ENCODE results near the gene LRGUK. TPM values are rescaled to one million over a fixed set of nuclear protein-coding genes. Genes with fewer than 3 reads are reported as not detected.

The LRGUK gene
- total RNA-seq, 2 donors from 2014 or later, result 0.36 to 0.98 TPM

DNA sequence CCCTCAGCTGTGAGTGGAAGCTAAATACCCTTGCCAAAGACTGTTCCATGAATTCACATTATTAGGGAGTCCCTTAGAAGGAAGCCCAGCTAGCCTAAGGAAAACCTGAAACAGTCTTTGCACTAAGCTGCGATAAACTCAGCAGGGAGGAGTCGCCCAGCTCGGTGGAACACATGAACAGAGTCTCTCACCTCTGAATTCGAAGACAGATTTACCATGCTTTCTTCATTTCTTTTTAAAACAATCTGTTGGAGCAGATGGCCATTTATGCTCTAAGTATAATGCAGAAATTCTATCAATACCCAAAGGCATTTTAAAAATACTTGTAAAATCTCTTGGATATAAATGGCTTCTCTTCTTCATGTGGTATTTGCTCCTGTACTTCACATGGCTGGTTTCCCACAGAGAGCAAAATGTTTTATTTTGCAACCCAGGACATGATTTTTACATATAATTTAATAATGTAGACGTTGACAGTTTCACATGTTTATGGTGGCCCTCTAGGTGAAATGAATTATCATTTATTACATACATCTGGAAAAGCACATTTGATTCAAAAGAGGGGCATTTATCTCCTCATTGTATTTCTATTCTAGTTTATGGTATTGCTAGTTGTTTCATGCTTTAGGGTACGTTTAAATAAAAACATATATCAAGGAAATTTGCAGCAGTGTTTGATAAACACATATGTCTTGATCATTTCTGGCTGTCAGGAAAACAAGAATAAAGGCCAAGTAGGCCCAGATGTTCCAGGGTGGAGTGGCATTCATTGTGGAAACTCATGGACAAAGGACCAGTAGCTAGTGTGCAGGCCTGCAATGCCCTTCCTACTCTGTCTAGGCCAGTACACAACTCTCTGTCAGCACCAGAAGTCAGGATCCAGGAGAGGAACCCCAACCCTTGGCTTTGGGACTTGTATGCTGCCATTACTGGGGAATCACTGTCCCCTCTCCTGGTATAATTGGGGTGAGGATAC, 52.2 kb downstream of the LRGUK start:
- intact Hi-C loops (cut with DNase I, micrococcal nuclease), result no loop called here
- no peak for DNase-seq
- ATAC-seq, result no peak

DNA sequence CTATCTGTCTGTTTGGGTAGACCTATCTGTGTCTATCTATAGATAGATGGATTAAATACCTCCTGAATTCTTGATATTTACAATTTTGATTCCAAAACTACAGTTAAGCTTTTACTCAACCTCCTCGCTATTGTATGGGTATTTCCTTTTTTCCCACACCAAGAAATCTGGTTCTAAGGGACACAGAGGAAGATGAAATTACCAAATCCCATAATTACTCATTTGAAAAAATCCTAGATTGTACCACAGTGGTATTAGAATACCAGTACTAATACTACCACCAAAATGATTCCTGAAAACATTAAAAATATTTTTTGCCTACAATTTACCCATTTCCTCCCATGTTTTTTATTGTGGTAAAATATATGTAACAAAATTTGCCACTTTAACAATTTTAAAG, 53.2 kb downstream of the LRGUK start:
- DNase-seq, result no peak
- intact Hi-C loops (cut with DNase I, micrococcal nuclease), result no loop called here
- ATAC-seq, result no peak

DNA sequence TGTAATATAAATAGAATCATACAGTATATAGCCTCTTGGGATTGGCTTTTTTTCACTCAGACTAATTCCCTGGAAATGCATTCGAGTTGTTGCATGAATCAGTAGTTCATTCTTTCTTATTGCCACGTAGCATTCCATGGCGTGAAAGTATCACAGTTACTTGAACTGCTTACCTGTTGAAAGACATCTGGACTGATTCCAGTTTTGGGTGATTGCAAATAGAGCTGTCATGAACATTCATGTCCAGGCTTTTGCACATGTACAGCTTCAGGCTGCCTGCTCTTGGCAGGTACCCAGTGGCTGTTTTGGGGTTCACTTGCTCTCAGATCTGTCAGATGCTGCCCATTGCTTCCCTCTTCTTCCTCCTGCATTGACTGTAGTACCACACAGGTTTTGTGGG, 54.9 kb downstream of the LRGUK start:
- ATAC-seq, result no peak
- intact Hi-C loops (cut with DNase I, micrococcal nuclease), result no loop called here
- no peak for DNase-seq

DNA sequence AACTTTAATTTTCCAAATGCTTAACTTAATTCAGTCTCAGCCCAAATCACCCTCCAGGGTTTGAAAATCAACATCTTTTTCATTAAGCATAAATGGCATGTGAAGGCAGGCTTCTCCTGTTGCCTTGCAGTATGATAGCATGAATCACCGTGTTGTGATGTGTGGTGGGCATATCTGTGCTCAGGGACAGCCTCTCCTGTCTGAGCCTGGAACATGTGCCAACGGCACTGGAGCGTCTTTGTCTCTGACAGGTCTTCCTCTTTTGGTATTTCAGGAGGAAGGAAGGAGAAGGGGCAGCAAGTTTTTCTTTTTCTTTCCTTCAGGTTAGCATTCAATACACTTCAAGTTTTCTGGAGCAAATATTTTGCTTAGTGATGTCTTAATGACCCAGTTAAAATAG, 57.6 kb downstream of the LRGUK start:
- DNase-seq (no peak), ATAC-seq (no peak)
- intact Hi-C loops (cut with DNase I, micrococcal nuclease), result no loop called here

DNA sequence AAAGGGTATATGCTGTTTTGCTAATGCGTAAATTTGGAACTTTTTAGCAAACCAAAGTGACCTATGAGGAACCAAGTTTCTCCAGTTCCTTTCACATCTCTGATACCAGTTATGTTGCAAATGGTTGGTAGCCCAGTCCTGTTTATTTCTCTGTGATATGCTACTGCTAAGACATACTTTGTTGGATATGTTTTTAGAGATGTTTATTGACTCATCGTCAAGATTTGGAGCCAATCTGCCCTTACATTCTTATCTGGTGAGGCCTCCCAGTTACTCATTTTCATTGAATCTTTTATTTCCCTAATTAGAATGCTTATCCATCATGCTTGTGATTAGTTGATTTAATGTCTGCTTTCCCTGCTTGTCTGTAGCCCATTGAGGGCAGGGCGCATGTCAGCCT, 58.9 kb downstream of the LRGUK start:
- DNase-seq (no peak), ATAC-seq (no peak)
- intact Hi-C loops (cut with DNase I, micrococcal nuclease), result no loop called here

DNA sequence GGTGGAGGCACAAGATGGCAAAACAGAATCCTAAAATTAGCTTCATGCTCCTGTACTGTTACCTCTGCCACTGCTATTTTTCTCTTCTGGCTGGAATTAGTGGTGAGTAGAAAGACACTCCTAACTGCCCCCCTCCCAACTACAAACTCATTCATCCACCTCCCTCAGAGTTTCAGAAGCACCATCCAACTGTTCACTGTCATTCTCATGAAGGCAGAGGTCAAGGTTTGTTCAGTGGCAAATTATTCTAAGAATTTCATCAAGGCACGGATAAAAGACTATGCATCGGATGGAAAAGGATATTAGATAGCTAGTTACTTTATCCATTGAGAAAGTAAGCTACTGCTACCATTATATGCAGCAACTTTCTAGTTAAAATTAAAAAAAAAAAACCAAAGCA, 59.7 kb downstream of the LRGUK start:
- intact Hi-C loops (cut with DNase I, micrococcal nuclease), result no loop called here
- DNase-seq, result no peak
- ATAC-seq, result no peak

DNA sequence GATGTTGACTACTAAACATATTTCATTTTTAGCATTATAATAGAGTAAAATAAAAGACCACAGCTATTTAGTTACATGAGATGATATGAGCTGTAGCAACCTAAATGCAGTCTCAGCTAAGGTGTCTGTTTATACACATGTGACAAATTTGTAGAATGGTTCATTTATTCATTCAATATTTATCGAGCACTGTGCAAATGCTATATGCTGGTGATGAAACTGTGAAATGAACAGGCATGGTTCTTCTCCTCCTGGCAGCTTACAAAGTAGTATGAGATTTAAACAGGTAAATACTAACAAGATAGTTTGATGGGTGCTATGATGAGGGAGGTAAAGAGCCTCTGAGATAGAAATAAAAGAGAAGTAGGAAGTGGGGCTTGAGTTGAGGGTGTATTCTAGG, 60.8 kb downstream of the LRGUK start:
- intact Hi-C loops (cut with DNase I, micrococcal nuclease), result no loop called here
- no peak for DNase-seq
- no peak for ATAC-seq

DNA sequence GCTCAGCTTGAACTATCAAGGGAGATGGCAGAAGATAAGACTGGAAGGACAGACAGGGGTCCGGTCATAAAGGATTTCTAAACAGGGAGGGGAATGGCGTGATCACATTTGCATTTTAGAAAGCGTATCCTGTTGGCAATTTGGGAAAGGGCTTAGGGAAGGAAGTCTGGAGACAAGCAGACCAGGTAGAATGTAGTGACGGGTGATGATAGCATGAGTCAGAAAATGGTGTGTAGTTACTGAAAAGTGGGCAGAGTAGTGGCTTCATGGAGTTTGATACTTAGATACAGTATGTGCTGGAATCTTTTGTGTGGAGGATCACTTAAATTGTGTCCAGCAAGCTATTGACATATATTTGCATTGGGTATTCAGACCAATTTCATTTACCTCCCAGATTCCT, 61.2 kb downstream of the LRGUK start:
- ATAC-seq, result no peak
- intact Hi-C loops (cut with DNase I, micrococcal nuclease), result no loop called here

DNA sequence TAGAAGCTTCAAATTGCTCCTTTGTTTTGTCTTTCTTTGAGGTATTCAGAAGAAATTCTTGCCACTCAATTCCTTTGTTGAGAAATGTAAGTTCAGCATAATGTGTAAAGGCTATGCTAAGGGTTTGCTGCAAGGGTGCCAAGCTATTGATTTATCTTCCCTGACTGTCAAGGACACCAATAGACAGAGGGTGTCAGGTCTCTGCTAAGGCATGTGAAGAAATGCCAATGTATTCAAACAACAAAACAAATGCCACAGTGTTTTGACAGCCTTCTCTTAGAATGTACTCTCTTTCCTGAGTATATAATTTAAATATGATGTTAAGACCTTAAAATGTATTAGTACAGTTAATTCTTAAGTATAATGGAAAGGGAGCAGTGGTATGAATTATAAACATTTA, 62.4 kb downstream of the LRGUK start:
- ATAC-seq (no peak), DNase-seq (no peak)
- intact Hi-C loops (cut with DNase I, micrococcal nuclease), result no loop called here

More for the DNA sequence above, 61.2 kb downstream of the LRGUK start:
- DNase-seq, result no peak

DNA sequence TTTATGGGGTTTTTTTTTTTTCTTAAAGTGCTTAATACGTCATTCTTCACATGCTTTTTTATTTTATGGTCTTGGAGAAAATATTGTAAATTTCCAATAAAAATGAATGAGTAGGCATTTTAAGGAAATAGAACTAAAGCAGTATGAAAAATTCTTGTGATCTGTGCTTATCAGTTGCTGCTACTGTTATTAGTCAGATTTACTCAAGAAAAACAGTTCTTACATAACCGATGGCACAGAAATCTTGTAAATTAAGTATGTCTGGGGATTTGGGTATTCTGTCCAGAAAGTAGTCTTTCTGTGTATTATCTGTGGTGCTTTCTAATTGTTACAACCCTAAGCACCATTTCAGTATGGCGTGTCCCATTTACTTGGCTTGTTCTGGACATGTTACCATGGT, 64.7 kb downstream of the LRGUK start:
- DNase-seq (no peak), ATAC-seq (no peak)
- intact Hi-C loops (cut with DNase I, micrococcal nuclease), result no loop called here

DNA sequence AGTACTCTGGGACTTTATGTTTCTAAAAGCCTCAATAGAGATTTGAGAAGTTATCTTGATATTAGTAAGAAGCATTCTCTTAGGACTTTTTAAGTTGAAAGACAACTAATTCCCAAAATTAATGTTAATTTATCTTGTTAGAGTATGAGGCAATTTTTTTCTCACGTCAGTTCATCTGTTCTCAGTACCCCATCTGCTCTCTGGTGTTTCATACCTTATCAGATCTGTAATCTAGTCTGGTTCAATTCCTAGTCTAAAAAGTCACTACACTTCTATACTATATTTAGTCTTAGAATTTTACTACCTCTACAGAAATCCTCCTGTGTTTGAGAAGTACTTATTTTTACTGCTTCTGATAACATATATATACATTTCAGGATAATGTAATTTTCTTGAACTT, 66.1 kb downstream of the LRGUK start:
- DNase-seq, result no peak
- intact Hi-C loops (cut with DNase I, micrococcal nuclease), result no loop called here
- no peak for ATAC-seq

DNA sequence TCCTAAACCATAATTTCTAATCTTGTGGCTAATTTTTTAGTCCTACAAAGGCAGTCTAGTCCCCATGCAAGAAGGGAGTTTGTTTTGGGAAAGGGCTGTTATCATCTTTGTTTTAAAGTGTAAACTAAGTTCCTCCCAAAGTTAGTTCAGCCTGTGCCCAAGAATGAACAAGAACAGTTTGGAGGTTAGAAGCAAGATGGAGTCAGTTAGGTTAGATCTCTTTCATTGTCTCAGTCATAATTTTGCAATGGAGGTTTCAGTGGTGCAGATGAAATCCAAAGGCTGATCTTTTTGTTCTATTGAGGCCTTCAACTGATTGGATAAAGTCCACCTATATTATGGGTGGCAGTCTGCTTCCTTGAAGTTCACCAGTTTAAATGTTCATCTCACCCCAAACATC, 68.1 kb downstream of the LRGUK start:
- intact Hi-C loops (cut with DNase I, micrococcal nuclease), result no loop called here
- no peak for DNase-seq
- no peak for ATAC-seq

DNA sequence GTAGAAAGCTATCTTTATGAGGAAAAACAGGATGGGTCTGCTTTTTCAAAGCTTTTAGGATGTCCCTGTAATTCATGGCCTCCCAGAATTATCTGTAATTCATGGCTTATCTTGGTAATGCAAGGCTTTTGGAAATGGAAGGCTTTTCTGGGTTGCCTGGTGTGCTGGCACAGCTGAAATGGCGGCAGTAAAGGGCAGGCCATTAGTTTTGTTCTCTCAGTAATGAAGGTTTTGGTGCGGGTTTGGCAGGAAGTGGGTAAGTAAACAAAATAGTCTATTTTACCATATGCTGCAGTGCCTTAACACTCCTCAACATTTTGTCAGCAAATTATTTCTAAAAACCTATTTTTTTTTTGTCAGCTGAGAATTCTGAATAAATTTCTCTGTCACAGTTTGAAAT, 69.3 kb downstream of the LRGUK start:
- DNase-seq, result no peak
- ATAC-seq, result no peak
- intact Hi-C loops (cut with DNase I, micrococcal nuclease), result no loop called here

DNA sequence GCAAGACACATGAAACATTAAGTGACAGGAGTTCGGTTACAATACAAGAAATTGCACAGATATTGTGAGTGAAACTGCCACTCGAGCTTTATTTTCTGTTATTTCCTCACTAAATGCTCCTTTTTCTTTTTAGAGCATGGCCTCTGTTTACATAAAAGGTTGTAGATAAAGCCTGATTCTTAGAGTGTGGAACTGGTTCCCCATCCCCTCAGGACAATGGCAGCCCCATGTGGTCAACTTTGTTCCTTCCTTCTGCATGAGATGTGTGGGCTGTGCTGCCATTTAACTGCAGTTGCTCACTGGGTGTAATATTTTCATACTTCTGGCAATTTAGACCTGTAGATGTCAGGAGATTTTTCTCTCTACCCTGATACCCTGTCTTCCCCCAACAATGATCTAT, 70.2 kb downstream of the LRGUK start:
- ATAC-seq (no peak), DNase-seq (no peak)

DNA sequence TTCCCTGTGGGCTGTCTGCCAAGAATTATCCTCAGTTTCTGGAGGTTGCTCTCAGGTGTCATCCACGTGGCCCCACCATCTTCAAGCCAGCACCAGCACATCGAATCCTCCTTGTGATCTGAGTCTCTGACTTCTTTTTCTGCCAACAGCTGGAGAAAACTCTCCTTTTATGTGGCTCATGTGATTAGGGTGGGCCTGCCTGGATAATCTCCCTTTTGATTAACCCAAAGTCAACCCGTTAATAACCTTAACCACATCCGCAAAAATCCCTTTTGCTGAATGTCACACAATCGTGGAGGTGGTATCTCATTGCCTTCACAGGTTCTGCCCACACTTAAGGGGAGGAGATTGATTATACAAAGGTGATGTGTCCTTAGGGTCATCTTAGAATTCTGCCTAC, 73.8 kb downstream of the LRGUK start:
- no peak for ATAC-seq
- no peak for DNase-seq
- intact Hi-C loops (cut with DNase I, micrococcal nuclease), result no loop called here

More for the DNA sequence above, 70.2 kb downstream of the LRGUK start:
- intact Hi-C loops (cut with DNase I, micrococcal nuclease), result no loop called here

DNA sequence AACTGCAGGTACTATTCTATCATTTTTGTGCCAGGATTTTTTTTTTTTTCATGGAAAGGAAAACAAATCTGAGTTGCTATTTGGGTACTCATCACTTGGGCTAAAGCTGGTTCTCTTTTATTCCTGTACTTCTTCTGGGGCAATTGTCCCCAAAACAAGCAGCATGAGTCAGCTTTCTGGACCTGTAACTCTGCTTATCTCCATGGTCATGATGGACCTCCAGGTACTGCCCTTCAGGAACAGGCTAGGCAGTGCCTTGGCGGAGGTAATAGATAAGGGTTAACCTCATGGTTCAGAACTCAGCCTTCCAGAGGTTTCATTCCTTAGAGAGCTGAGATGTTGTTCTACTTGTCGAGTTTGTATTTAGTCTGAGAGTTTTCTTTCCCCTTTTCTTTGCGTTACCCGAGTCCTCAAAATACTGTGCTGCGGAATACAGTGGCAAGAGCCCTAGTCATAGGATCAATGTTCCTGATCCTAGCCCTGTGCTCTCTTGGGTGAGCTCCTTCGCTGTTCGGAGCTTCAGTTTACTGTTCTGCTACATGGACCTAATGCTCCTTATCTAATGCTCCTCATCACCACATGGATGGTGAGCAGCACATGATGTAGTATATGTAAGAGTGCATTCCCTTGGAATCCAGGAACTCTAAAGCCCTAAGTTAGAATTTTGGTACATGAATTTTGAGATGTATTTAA, 74.6 kb downstream of the LRGUK start:
- intact Hi-C loops (cut with DNase I, micrococcal nuclease), result no loop called here
- DNase-seq (no peak), ATAC-seq (no peak)

DNA sequence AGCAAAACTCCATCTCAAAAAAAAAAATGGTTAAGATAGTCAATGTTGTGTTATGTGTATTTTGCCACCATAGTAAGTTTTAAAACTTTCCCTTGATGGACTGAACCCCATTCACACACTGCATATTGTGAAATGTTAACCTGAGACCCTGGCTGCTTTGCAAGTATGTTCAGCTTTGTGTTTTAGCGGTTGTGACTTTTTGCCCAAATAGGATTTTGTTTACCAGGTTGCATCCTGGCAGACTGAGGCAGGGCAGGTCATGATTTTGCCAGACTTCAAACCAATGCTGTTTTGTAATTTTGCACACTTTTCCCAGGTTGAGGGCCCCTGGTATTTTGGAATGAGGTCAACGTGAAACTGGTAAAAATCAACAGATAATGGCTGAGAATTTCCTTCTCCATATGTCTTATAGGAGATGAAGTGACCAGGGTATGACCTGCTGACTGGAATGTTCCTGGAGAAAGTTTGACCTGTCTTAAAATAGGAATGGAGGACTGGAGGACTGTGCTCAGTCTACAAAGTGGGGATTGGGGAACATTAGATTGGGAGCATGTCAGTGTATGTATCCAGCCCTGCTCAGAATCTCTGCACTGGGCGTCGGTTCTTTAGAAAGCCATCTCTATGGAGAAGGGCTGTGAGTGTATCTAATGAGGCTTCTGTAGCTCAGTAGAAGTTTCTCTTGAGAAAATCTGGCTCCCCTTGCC, 76.2 kb downstream of the LRGUK start:
- intact Hi-C loops (cut with DNase I, micrococcal nuclease), result no loop called here
- DNase-seq (no peak), ATAC-seq (no peak)

DNA sequence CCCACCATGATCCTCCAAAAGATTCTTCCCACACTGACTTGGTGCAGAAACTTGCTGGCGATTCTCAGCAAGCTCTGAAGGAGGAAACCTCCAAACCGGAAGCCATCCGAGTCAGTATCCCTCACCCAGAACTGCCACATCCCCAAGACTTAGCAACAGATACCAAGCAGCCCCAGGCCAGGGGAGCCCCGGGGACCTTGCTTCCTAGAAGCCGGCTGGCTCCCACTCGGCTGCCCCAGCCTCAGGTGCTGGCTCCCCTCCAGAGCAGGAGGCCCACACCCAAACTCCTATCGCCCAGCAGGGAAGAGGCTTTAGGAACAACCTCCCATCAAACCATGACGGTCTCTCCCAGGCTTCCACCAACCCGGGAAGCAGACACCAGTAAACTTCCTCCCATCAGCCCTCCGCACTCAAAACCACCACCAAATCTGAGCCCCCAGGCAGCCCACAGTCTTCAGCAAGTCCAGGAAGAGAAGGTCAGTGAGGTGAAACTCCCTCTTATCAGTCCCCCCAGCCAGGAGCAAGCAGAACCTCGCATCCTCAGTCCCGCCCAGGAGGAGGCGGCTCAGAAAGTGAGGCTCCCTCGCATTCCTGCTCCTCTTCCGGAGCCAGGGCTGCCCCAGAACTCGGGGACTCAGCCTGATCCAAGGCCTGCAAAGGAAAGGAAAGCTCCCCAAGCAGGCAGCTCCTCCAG, 82.3 kb downstream of the LRGUK start:
- no peak for ATAC-seq
- intact Hi-C loops (cut with DNase I, micrococcal nuclease), result no loop called here
- DNase-seq, result no peak

DNA sequence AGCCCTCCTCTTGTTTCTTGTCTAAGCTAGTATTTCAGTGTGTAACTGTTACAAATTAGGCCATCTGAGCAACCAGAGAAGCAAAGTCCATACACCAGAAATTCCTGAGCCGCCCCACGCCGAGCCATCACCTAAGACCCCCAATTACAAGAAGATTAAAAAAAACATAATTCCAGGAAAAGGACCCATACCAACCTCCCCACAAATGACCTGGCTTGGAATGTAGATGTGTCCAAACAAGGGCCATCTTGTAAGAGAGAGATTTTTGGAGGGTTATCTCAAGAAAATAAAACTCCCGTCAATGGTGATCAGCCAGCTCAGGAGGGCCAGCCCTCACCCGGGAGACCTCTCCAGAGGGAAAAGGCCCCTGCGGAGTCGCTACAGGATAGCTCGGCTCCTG, 83.1 kb downstream of the LRGUK start:
- ATAC-seq (no peak), DNase-seq (no peak)
- intact Hi-C loops (cut with DNase I, micrococcal nuclease), result no loop called here
